SKM-1 treated with dmso at 0.1 percent for 144 hours (cell line): Measurements from ENCODE around the gene IRX4.

ENCODE experiments used
- DNase-seq: peaks from one replicate; lab custom pipeline; 2025; ENCODE audit not compliant: unreplicated experiment; lab: John Stamatoyannopoulos, UW

Gene IRX4

DNA sequence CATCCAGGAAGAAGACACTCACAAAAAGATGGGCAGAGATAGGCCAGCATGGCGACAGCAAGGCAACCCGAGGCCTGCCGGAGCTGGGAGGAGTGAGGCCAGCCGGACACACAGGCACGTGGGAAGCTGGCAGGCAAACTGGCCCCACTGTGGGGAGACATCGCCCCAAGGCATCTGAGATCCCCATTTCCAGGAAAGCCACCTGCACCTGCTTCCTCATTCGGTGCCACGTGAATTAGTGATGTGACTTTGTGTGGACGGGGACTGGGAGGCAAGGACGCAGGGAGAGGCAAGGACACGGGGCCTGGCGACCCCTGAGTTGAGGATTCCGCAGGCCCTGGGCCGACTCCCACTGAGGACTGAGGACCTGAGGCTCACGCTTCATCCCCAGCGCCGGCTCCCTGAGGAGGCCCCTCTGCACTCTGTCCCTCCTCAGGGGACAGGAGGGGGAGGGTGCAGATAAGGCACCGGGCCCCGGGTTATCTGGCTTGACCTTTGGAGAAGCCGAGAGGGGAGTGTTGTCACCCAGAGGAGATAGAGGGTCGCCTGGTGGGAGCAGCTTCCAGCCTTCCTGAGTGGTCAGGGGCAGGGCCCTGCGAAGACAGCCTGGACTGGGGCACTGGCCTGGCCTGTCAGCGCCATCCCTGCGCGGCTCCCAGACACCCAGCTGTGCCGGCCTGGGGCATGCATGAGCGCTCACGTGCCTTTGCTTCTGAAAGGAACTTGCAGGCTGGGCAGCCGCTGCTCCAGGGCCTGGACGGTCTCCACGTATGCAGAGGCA lies 41.8 kb downstream of the IRX4 start:
- DNase-seq, result no peak

DNA sequence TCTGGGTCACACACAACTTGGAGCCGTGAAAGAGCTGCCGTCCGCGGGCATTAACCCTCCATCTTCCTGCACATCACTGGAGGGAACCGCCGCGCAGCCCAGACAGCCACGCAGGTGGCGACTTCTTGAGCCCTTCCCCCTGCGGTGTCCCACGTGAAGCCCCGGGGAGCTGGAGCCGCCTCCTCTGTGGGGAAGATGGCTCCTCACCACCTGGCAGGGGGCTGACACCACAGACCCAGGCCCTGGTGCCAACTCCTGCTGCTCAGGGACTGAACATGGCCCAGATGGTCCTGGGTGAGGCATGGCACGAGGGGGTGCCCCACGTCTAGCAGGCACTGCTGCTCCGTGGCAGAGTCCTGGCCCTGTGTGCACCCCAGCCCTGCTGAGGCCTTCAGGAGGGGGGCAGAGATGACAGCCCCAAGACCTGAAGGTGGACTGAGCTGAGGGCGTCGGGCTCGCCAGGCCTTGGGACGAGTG lies 42.6 kb downstream of the IRX4 start:
- DNase-seq, result no peak

DNA sequence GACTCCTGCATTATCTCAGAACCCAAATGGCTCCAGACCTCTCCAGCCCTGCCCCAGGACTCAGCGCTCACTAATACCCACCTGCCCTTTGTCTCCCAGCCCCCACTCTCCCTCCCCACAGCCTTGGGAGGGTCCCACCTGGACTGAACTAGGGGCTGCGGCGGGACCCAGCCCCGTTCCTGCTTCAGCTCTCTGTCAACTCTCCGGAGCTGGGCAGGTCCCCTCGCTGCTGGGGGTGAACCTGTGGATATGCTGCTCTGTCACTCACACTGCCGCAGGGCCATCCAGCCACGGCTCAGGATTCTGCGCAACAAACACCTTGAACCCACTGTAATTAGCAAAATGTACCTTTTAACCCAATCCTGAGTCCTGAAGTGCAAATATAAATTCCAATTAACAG lies 44.7 kb downstream of the IRX4 start:
- DNase-seq, result no peak

DNA sequence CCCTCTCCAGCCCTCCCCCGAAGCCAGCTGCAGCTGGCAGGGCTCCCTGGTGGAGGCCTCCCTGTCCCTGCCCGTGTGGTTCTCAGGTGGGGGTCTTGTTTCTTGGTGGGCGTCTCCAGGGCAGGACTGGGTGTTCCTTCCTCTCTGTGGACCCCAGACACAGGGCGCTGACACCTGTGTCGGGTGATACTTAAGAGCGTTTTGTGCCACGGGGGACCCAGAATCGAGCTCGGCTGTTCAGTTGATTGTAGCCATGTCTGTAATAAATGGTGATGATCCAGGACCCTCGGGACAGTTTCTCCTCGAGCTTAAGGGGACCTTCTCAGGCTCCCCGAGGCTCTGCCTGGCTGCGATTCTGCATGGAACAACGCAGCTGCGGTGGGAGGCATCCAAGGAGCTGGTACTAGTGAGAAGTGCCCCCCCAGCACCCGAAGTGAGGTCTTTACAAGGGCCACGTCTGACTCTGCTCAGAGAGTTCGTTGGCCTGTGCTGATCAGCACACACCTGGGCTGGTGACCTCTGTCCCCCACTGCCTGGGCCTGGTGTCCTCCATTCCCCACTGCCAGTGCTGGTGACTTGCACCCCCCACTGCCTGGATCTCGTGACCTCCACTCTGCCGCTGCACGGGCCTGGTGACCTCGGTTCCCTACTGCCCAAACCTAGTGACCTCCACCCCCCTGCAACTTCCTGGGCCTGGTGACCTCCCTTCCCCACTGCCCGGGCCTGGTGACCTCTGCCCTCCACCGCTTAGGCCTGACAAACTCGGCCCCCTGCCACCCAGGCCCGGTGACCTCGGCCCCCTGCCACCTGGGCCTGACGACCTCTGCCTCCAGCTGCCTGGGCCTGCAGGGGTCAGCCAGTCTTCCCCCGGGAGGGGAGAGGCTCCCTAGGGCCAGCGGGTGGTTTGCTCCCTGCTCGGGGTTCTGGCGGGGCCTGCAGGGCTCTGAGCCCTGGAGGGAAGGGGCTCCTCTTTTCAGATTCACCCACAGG lies 45.5 kb downstream of the IRX4 start:
- no peak for DNase-seq

DNA sequence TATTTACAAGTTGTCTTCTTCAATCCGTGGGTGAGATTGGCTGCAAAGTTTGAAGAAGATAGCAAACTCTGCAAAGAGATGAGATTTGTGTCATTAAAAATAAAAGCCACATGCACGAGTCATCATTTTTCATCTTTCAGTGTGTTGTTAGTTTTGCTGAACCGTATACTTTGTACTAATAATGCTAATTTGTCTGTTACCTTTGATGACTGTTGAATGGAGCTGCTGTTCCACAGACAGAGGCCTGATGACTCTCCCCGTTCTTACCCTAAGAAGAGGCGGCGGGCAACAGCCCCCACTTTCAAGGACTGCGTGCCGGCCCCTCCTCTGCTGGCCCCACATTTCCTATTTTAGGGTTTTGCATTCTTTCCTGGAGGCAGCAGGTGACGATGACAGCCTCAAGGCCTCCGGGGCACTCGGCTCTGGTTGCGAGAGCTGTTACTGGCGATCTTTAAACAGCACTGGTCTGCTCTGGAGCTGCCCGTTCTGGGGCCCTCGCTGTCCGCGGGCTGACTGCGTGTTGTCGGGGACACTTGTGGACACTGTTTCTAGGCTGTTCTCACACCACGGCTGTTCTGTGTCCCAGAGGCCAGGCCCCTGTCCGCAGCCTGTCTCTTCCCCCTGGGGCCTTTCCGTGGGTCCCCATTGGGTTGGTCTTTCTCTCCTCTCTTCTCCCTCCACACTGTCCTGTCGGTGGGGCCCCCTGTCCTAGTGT lies 46.4 kb downstream of the IRX4 start:
- no peak for DNase-seq

DNA sequence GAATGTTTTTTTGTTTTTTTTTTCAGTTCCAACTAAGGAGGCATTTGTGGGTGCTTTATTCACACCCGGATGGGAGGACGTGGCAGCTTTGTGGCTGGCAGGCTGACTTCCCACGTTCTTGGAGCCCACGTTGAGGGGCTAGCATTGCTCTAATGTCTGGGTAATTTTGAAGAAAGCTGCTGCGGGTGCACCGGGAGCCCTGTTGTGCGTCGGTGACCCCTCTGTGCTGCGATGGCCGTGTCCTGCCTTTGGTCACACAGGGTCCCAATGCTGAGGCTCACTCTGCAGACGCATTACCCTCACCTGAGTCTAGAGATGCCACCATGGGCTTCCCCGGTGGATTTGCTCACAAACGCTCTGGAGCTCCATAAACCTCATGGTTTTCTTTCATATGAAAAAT lies 47.3 kb downstream of the IRX4 start:
- no peak for DNase-seq

DNA sequence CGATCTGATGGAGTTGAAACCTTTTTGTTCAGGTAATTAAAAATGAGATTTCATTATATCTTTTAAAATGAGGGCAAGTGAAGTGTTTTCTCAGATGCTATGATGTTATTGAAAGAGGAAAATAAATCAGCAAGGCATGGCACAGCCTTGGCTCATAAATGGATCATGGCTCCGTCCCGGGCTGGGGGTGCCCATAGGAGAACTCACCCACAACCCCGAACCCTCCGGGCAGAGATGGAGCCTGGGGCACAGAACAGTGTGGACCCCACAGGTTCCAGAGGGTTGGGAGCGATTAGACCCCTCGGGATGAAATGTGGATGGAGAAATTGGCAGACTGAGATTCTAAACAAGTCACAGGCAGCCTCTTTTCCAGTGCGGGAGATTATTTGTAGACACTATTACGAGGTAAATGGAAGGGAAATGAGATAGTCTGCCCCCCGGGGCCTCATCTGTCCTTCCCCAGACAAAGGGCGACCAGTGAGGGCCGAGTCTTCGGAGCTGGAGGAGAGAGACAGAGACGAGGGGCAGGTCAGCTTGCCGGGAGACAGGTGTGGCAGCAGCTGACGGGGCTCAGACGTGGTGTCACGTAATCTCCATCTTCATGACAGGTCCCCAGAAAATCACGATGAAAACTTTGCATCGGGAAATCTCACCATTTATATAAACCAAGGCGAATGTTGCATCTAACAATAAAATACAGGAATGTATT lies 47.9 kb downstream of the IRX4 start:
- no peak for DNase-seq

DNA sequence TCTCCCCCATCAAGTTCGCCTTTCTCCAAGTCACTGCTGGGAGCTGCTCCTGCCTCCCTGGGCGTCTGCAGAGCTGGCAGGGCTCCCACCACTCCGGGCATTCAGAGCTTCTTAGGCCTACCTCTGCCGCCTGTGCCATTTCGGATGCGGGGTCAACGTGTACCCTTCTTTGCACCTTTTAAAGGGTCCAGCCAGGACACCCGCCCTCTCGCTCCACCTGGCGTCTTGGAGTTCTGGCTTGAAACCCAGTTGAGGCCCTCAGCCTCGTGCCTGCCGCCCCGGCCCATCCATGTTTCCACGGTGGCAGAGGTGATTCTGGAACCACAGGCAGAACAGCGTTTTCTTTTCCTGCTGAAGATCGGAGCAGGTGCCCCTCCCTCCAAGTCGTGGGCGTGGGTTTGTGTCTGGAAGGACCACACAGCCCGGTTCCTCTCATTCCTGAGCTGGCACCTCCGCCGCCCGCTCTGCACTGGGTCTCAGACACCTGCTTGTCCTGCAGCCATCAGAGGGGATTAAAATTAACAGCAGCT lies 48.6 kb downstream of the IRX4 start:
- DNase-seq, result no peak

DNA sequence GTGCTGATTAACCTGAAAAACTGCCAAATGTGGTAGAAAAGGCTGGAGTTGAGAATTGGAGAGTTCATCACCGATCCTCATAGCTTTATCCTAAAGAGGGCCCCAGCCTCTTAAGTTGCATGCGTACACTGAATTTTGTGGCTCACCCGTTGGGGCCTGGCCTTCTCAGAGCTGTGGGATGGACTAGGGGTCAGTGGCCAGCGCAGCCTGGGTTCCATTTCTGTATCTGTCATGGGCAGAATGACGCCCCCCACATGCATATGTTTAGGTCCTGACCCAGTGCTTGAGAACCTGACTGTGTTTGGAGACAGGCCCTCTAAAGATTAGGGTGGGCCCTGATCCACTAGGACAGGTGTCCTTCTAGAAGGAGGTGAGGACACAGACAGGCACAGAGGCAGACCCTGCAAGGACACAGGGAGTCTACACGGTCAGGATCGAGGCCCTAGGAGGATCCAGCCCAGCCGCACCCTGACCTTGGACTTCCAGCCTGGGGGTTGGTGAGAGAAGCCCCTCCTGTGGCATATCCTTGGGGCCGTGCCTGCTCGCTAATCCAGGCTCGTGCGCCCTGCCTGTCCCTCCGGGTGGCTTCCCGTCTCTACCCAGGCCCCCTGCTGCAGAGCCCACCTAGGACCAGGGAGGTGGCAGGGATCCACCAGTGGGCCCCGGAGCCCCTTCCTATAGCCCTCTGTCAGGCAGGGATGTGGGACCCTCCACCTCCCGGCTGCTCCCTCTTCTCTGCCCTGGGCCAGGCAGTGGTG lies 49.3 kb downstream of the IRX4 start:
- no peak for DNase-seq

DNA sequence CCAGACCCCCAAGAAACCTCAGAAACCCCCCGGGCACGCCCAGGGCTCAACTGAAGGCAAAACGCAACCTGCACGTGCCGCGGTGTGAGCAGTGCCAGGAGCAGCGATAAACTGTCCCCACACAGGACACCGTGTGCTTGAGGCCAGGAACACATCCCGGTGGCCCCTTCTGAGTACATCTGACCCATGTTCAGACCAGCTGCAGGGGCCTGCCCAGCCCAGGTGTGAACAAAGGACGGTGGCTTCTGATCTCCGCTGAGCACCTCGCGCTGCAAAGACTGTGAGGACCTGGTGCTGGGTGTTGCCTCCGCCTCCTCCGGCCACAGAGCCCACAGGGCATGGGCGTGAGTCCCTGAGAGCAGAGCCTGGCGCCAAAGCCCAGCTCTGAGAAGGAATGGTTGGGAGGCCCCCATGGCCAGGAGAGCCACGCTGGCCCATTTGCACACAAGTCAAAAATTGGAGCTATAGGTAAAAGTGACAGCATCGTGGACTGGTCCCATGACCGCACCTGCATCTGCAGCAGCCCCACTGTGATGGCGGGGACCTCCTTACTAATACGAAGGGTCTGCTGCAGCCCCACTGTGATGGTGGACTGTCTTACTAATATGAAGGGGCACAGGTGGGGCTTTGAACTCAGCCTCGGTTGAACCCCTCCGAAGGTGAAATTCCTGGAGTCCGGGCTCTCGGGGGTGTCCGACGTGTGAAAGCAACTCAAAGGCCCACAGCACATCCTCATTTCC lies 50.0 kb downstream of the IRX4 start:
- DNase-seq, result no peak

DNA sequence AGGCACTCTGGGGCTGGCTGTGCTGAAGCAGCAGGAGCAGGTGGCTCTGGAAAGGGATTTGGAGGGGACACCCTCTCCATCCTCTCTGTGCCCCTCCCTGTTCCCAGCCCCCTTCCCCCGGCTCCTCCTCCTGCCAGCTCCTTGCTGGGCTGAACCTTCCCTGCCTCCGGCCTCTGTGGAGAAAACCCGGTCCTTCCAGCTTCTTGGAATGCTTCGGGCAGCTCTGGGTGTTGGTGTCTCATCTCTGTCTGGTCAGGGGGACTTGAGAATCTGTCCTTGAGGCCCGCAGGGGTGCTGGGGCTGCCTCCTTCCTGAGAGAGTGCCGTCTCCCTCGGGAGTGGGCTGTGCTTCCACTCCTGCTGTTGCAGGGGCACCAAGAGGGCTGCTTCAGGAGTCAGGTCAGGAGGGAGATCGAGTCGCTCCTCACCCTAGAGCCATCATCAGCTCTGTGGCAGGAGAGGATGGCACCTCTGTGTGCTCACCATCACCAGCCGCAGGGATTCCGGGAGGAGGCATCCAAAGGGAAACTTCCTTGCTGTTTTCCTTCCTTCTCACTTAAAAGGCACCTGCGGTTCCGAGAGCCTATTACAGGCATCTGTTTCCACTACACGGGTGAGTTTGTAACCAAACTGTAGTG lies 50.9 kb downstream of the IRX4 start:
- DNase-seq, result no peak

DNA sequence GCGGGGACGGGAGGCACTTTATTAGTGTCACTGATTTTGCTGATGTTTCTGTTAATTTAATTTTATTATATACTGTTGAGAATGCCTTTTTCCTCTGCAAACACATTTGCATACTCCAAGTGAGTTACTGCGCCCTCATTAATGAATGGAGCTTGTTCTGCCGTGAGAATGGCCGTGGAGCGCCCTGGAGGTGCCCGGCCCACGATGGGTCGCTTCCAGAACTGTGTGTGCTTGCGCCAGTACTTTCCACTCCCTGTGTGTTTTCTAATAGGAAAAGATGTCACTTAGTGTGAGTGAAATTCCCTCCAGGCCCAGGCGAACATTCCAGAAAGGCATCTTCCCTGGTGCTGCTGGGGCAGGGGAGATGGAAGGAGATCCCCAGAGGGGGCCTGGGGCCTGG lies 51.5 kb downstream of the IRX4 start:
- DNase-seq, result no peak

DNA sequence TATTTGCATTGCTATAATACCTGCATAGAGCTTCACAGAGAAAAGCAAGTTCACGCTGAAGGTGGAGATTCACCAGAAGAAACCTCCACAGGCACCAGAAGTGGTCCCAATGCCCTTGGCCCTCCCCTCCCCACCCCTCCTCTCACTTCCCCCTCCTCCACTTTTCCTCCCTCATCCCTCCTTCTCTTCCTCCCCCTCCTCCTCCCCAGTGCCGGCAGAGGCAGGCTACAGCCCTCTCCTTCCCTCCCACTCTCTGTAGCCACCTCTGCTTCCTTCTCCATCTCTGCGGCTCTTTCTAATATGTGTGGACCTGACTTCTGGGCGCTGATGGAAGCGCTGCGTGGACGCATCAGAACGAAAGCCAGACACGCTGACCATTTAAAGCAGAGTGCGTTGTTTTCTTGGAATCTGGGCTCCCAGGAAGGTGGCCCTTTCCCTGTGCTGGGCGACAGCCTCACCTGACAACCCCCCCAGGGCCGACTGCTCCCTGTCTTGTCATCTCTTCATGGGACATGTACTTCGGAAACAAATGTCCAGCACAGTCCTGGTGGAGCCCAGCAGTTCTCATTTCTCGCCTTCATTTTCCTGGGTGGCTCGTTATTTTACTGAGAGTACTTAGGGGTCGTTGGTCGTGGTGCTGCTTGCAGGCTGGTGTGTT lies 52.0 kb downstream of the IRX4 start:
- DNase-seq, result no peak

DNA sequence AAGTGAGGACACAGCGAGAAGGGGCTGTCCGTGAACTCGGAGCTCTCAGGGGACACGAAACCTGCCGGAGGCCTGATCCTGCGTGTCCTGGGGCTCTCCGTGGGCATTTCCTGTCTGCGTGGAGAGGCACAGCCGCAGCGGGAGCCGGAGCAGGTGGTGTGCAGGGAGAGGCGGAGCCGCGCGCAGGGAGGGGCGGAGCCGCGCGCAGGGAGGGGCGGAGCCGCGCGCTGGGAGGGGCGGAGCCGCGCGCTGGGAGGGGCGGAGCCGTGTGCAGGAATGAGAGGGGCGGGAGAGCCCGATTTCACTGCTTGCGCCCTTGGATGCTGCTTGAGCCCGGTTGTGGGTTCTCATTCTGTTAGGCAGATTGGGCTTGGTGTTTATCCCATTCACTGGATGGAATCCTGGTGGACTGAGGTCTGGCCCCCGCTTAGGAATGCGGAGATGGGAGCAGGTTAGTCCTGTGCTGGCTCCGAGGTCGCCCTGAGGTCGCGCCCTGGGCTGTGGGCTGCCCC lies 54.8 kb downstream of the IRX4 start:
- no peak for DNase-seq
